Progenitor cell of endocrine pancreas (in vitro differentiated cells): Measurements from ENCODE around the gene PLEKHG5. TPM values are rescaled to one million over a fixed set of nuclear protein-coding genes. Genes with fewer than 3 reads are reported as not detected.

ENCODE experiments used
- DNase-seq: peaks from one replicate; pipeline ENCODE4 v3.0.0; 2021; ENCODE audit warnings: low spot score; ENCODE audit not compliant: unreplicated experiment
- H3K27ac Mint-ChIP-seq: 2 replicates; pipeline ENCODE4 v1.8.0; 2021; ENCODE audit warnings: mild to moderate bottlenecking, moderate library complexity, mixed read lengths
- H3K27me3 Mint-ChIP-seq: 2 replicates; pipeline ENCODE4 v1.8.0; 2021; ENCODE audit warnings: mixed read lengths
- H3K36me3 Mint-ChIP-seq: 2 replicates; pipeline ENCODE4 v1.8.0; 2022; ENCODE audit warnings: mixed read lengths; ENCODE audit not compliant: insufficient read depth
- H3K4me1 Mint-ChIP-seq: 2 replicates; pipeline ENCODE4 v1.8.0; 2021; ENCODE audit warnings: low read depth, mixed read lengths
- H3K4me3 Mint-ChIP-seq: 2 replicates; pipeline ENCODE4 v1.8.0; 2021; ENCODE audit warnings: low read depth, mild to moderate bottlenecking, moderate library complexity, mixed read lengths
- H3K9me3 Mint-ChIP-seq: 2 replicates; pipeline ENCODE4 v1.8.0; 2021; ENCODE audit warnings: low read depth, mixed read lengths
- CTCF ChIP-seq: fragments of 200-600 bp; sonication (generic); IDR thresholded peaks from one replicate; pipeline ENCODE4 v1.5.0; 2021; ENCODE audit warnings: antibody characterized with exemption, mild to moderate bottlenecking; ENCODE audit not compliant: unreplicated experiment
- total RNA-seq: library from RNA; stranded (reverse); gene quantifications from 2 replicates; pipeline ENCODE4 v1.2.1, GENCODE V29; 2021

Gene PLEKHG5
- total RNA-seq, 1 donor from 2014 or later, result 77.0 TPM

- TF ChIP-seq CTCF, result no peak
- H3K4me1 Mint-ChIP-seq, result peaks cover 3% of the 10 kb centered on the region
- no peaks in the 10 kb centered on the region for H3K9me3 Mint-ChIP-seq
- H3K27me3 Mint-ChIP-seq, result no peaks in the 10 kb centered on the region
- no peak overlapping the region for H3K4me3 Mint-ChIP-seq
- H3K36me3 Mint-ChIP-seq, result peaks cover 8% of the 10 kb centered on the region
- no peak overlapping the region for H3K27ac Mint-ChIP-seq
- no peak for DNase-seq
These were observed 30.1 kb upstream of the PLEKHG5 start for GRCh38 chr1:6521536-6521935.

DNA sequence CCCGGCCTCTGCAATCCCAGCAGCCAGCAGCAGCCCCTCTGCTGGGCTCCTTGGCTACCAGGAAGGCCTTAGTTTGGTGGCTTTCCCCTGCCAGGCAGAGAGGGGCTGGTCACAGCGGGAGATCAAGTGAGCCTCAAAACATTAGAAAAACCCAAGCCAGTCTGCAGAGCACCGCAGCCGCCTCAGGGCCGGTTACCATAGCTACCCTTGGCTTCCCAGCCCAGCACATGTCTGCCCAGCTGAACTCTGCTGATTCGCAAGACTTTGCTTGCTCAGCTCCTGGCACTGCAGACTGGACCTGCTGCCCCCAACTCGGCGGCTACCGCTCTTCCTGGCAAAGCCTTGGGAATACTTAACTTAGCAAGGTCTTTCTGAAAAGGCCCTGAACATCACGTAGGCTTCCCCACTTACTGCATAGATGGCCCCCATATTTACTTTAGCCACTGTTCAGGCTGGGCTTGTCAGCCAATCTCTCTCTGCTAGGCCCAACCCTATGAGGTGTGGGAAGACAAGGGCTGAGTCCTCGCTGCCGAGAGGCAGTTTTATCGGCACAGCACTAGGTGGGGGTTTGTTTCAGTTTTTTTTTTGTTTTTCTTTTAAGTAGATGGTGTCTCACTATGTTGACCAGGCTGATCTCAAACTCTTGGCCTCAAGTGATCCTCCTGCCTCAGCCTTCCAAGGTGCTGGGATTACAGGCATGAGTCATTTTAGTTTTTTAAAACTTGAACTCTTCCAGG is 28.6 kb upstream of the PLEKHG5 start:
- Mint-ChIP-seq H3K4me1 (peaks cover 3% of the 10 kb centered on the region), H3K27ac (peak overlapping the region; percentile 52), H3K9me3 (no peaks in the 10 kb centered on the region), H3K4me3 (no peak overlapping the region), H3K27me3 (no peaks in the 10 kb centered on the region), H3K36me3 (peaks cover 5% of the 10 kb centered on the region)
- no peak for DNase-seq
- no peak for TF ChIP-seq CTCF

- no peak for DNase-seq
These were observed 28.0 kb upstream of the PLEKHG5 start for GRCh38 chr1:6519491-6519934.

DNA sequence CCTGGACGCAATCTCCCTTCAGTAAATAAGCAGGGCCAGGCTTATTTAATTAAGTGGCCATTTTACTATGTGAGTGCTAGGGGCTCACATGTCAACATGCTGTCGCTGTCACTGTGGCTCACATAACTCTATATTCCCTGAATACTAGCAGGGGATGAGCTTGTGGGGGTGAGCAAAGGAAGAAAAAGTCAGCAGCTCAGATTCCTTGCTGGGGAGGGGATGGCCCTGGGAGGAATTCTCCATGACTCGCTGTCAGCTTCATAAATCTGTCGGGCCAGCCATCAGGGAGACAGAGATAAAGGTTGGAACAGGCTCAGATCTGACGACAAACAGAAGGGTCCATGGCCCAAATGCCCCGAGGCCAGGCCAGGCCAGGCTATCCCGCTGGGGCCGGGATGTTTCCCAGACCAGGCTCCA is 26.0 kb upstream of the PLEKHG5 start:
- Mint-ChIP-seq H3K4me1 (peaks cover 3% of the 10 kb centered on the region), H3K4me3 (no peak overlapping the region), H3K27me3 (no peaks in the 10 kb centered on the region), H3K36me3 (no peaks in the 10 kb centered on the region), H3K27ac (no peak overlapping the region), H3K9me3 (no peaks in the 10 kb centered on the region)
- no peak for DNase-seq
- no peak for TF ChIP-seq CTCF

More at GRCh38 chr1:6519491-6519934, 28.0 kb upstream of the PLEKHG5 start:
- Mint-ChIP-seq H3K4me3 (no peak overlapping the region), H3K9me3 (no peaks in the 10 kb centered on the region), H3K4me1 (peaks cover 3% of the 10 kb centered on the region), H3K27me3 (no peaks in the 10 kb centered on the region), H3K36me3 (peaks cover 5% of the 10 kb centered on the region), H3K27ac (no peak overlapping the region)
- TF ChIP-seq CTCF, result no peak

DNA sequence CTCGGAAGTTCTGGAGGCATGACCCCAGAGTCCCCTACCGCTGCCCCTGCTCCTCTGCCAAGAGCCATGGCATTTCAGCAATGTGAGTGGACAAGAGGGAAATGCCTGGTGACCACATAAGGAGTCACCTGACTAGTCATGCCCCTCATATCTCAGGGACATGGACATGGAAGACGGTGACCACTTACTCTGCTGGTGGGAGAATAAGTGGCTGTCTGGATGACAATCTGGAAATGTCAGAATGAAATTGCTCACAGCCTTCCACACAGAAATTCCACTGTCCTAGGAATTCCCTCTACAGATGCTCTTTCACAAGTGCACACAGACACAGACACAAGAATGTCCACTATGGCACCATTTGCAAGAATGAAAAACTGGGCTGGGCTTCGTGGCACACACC is 24.3 kb upstream of the PLEKHG5 start:
- no peak for TF ChIP-seq CTCF
- H3K36me3 Mint-ChIP-seq, result no peaks in the 10 kb centered on the region
- no peaks in the 10 kb centered on the region for H3K9me3 Mint-ChIP-seq
- DNase-seq, result no peak
- H3K27me3 Mint-ChIP-seq, result no peaks in the 10 kb centered on the region
- H3K4me1 Mint-ChIP-seq, result peaks cover 3% of the 10 kb centered on the region
- H3K4me3 Mint-ChIP-seq, result no peak overlapping the region
- no peak overlapping the region for H3K27ac Mint-ChIP-seq
